ENCODE results near the gene OR7C1. TPM values are rescaled to one million over a fixed set of nuclear protein-coding genes. Genes with fewer than 3 reads are reported as not detected.

OR7C1 gene
- total and polyA plus RNA-seq, 2 of the 8 experiments (the other 6 are each of a cell fraction or from before 2014, with no cell fraction given), result not detected

DNA sequence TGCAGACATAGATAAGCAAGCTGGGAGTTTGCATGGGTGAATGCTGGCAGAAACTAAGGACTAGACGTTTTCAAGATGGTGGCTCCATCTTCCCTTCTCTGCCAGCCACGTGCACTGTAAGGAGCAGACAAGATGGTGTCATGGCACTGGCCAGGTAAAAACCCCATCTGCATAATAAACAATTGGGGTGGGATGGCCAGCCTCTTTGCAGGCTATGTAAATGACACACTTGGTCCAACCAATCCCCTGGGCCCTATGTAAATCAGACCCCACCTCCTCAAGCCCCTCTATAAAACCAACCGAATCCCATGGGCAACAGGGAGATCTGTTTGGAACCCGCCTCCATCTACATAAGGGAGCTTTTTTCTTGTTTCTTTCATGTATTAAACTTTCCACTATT lies 2.4 kb upstream of the OR7C1 start:
- FAIRE-seq, result no peak

More for the DNA sequence above, 2.4 kb upstream of the OR7C1 start:
- peaks cover 67 to 69% of the 10 kb centered on the region in 2 experiments for H3K9me3 ChIP-seq (ENCODE audit: insufficient read depth in 2 of 2, low read depth in 1 of 2, low read length in 1 of 2)
- no peak overlapping the region for H2AFZ ChIP-seq (ENCODE audit: low read length)
- H4K91ac ChIP-seq (replicated peaks; ENCODE audit: insufficient read length, low read length), result no peak overlapping the region
- no peak overlapping the region for H2BK15ac ChIP-seq (ENCODE audit: low read length)
- H3K4me3 ChIP-seq (ENCODE audit: extremely low read depth in 1 of 4, insufficient read depth in 2 of 4, low read depth in 3 of 4, low read length in 4 of 4), result no peak overlapping the region
- H3K18ac ChIP-seq (ENCODE audit: extremely low read depth, low read length), result no peak overlapping the region
- H3K79me1 ChIP-seq (ENCODE audit: low read depth, low read length), result no peaks in the 10 kb centered on the region
- H3K27me3 ChIP-seq (replicated peaks in 1 of 4; ENCODE audit: control insufficient read depth in 3 of 4, extremely low read depth in 1 of 4, insufficient read depth in 3 of 4, low read length in 3 of 4), result no peaks in the 10 kb centered on the region
- no peak overlapping the region for H3K14ac ChIP-seq (ENCODE audit: insufficient read length)
- H2AK5ac ChIP-seq (ENCODE audit: low read depth, low read length), result no peak overlapping the region
- no peaks in the 10 kb centered on the region for H3K23me2 ChIP-seq (ENCODE audit: low read depth, low read length)
- H3K79me2 ChIP-seq (ENCODE audit: control insufficient read depth in 1 of 2, insufficient read depth in 2 of 2, low read length in 2 of 2), result no peaks in the 10 kb centered on the region
- ChIA-PET POLR2A (ENCODE audit: partially characterized antibody) (no interaction called here), CTCF (ENCODE audit: partially characterized antibody) (interaction anchor here (0.5 to 0.6 kb wide), 2 partner anchors 20 to 228 kb away, joined by 3 read pairs; no protein-coding TSS in a partner anchor)
- peak overlapping the region in 1 of 4 experiments; percentile 34; a peak in 1 of 7 replicates for H3K9ac ChIP-seq (replicated peaks in 1 of 4; ENCODE audit: extremely low read depth in 1 of 4, low read depth in 3 of 4, low read length in 3 of 4)
- H3K4me2 ChIP-seq (ENCODE audit: insufficient read depth in 1 of 2, low read depth in 2 of 2, low read length in 2 of 2), result no peak overlapping the region
- no peak overlapping the region for H2BK5ac ChIP-seq (ENCODE audit: low read depth, low read length)
- no peak overlapping the region for H4K5ac ChIP-seq (ENCODE audit: insufficient read length, low read depth, low read length)
- no peak overlapping the region for H2BK120ac ChIP-seq (replicated peaks; ENCODE audit: low read depth, low read length)
- no peak for TF ChIP-seq ZNF274 (IDR thresholded peaks at IDR 0.05; ENCODE audit: borderline replicate concordance, extremely low read depth, low read length)
- TF ChIP-seq SP1 (IDR thresholded peaks at IDR 0.05; ENCODE audit: low read depth, low read length), result no peak
- TF ChIP-seq KDM1A (IDR thresholded peaks at IDR 0.05; ENCODE audit: borderline replicate concordance, low read length), result no peak
- TF ChIP-seq JUN (IDR thresholded peaks at IDR 0.05; ENCODE audit: low read depth, low read length), result no peak
- TF ChIP-seq SRF (IDR thresholded peaks at IDR 0.05; ENCODE audit: low read depth, low read length), result no peak
- TF ChIP-seq ASH2L (IDR thresholded peaks at IDR 0.05; ENCODE audit: low read length), result no peak
- TF ChIP-seq RBBP5 (IDR thresholded peaks at IDR 0.05; ENCODE audit: borderline replicate concordance, low read depth, low read length), result no peak
- no peak for TF ChIP-seq TAF7 (optimal IDR thresholded peaks at IDR 0.05; ENCODE audit: borderline replicate concordance, low read depth, low read length)
- TF ChIP-seq, protein P1, sequence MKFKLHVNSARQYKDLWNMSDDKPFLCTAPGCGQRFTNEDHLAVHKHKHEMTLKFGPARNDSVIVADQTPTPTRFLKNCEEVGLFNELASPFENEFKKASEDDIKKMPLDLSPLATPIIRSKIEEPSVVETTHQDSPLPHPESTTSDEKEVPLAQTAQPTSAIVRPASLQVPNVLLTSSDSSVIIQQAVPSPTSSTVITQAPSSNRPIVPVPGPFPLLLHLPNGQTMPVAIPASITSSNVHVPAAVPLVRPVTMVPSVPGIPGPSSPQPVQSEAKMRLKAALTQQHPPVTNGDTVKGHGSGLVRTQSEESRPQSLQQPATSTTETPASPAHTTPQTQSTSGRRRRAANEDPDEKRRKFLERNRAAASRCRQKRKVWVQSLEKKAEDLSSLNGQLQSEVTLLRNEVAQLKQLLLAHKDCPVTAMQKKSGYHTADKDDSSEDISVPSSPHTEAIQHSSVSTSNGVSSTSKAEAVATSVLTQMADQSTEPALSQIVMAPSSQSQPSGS (IDR thresholded peaks at IDR 0.05; ENCODE audit: low read length), result no peak
- TF ChIP-seq FOSL1 (IDR thresholded peaks at IDR 0.05; ENCODE audit: insufficient read depth, low read depth, low read length), result no peak
- TF ChIP-seq POLR2A (IDR thresholded peaks at IDR 0.05; ENCODE audit: control extremely low read depth in 1 of 2, low read depth in 2 of 2, low read length in 2 of 2), result no peak
- H3K4me1 ChIP-seq (replicated peaks in 1 of 4; ENCODE audit: control insufficient read depth in 3 of 4, insufficient read depth in 4 of 4, low read length in 3 of 4), result no peaks in the 10 kb centered on the region
- H2BK20ac ChIP-seq (ENCODE audit: low read length), result no peak overlapping the region
- no peak overlapping the region for H3K23ac ChIP-seq (ENCODE audit: insufficient read length)
- H3K56ac ChIP-seq (replicated peaks; ENCODE audit: insufficient read length, low read depth, low read length), result no peak overlapping the region
- no peak overlapping the region for H3K27ac ChIP-seq (ENCODE audit: low read depth, low read length)
- H4K20me1 ChIP-seq (replicated peaks in 1 of 2; ENCODE audit: control insufficient read depth in 1 of 2, insufficient read depth in 2 of 2, low read length in 2 of 2), result no peaks in the 10 kb centered on the region
- no peak overlapping the region for H4K8ac ChIP-seq (ENCODE audit: extremely low read depth, insufficient read depth, low read length)
- H3K4ac ChIP-seq (replicated peaks; ENCODE audit: insufficient read length, low read depth, low read length), result no peak overlapping the region
- DNase-seq (ENCODE audit: low read depth in 1 of 2, low spot score in 2 of 2), result no peak
- H3K36me3 ChIP-seq (ENCODE audit: control insufficient read depth in 2 of 4, insufficient read depth in 4 of 4, low read length in 3 of 4), result no peaks in the 10 kb centered on the region
- 69% methylated on average over 4 of the region's 4 CpGs; no CpG with 5 or more reads in 1 of the 2 experiments for WGBS, 2 experiments (ENCODE audit: extremely low coverage in 1 of 2, insufficient coverage in 1 of 2, insufficient read length in 1 of 2, insufficient replicate concordance in 2 of 2, low coverage in 1 of 2, low lambda C conversion rate in 2 of 2, missing lambda C conversion rate in 1 of 2)
- no peak overlapping the region for H2BK12ac ChIP-seq (ENCODE audit: low read depth, low read length)

Data from H1 (cell line).